Measurements from ENCODE around the gene CCDC78.
"Not testable (repeated sequence)": the region's sequence is repeated elsewhere in the genome, so short reads cannot be mapped to it uniquely, and the experiment has no call there.

DNA sequence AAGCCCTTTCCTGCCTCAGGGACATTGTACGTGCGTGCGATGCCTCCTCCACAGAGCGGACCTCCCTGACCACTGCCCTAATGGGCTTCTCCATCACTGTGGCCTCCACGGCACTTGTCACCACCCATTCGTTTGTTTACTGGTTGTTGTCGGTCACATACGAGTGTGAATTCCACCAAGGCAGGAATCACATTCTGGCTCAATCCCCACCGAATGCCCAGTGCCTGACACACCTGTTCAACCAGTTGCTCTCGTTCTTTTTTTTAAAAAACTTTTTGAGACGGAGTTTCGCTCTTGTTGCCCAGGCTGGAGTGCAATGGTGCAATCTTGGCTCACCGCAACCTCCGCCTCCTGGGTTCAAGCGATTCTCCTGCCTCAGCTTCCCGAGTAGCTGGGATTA is 35.0 kb downstream of the CCDC78 start:
- not testable (repeated sequence) for TF ChIP-seq FOXA1 (IDR thresholded peaks at IDR 0.05); FOXA1 (CRISPR knock-in tag; IDR thresholded peaks at IDR 0.05); ZNF451 (CRISPR knock-in tag; IDR thresholded peaks at IDR 0.05)
- TF ChIP-seq, protein P1, sequence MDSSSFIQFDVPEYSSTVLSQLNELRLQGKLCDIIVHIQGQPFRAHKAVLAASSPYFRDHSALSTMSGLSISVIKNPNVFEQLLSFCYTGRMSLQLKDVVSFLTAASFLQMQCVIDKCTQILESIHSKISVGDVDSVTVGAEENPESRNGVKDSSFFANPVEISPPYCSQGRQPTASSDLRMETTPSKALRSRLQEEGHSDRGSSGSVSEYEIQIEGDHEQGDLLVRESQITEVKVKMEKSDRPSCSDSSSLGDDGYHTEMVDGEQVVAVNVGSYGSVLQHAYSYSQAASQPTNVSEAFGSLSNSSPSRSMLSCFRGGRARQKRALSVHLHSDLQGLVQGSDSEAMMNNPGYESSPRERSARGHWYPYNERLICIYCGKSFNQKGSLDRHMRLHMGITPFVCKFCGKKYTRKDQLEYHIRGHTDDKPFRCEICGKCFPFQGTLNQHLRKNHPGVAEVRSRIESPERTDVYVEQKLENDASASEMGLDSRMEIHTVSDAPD (CRISPR knock-in tag; IDR thresholded peaks at IDR 0.05): not testable (repeated sequence)
